Large intestine (tissue), 3 donors: ENCODE results near the gene IQCE. TPM values are rescaled to one million over a fixed set of nuclear protein-coding genes. Genes with fewer than 3 reads are reported as not detected.
"Not testable (repeated sequence)": the region's sequence is repeated elsewhere in the genome, so short reads cannot be mapped to it uniquely, and the experiment has no call there.

Source experiments
- DNase-seq, 2 donors: peaks; one replicate each; pipeline versions ENCODE4 v3.0.0 to v3.0.0-alpha.2; 2013
- H3K27ac ChIP-seq: one replicate; pipeline ENCODE4 v1.5.1; 2013; ENCODE audit warnings: low read length
- H3K27me3 ChIP-seq: 2 replicates; pipeline ENCODE4 v1.6.1; 2013; ENCODE audit warnings: low read length; ENCODE audit not compliant: control insufficient read depth, insufficient read depth
- H3K36me3 ChIP-seq: 2 replicates; pipeline ENCODE4 v1.6.1; 2013; ENCODE audit warnings: low read length; ENCODE audit not compliant: control insufficient read depth, insufficient read depth
- H3K4me1 ChIP-seq: one replicate; pipeline ENCODE4 v1.6.1; 2013; ENCODE audit warnings: low read length; ENCODE audit not compliant: control insufficient read depth, insufficient read depth
- H3K4me3 ChIP-seq: one replicate; pipeline ENCODE4 v1.5.1; 2013; ENCODE audit warnings: low read length
- H3K9me3 ChIP-seq: one replicate; pipeline ENCODE4 v1.6.1; 2013; ENCODE audit warnings: mild to moderate bottlenecking, low read depth, low read length, moderate library complexity; ENCODE audit not compliant: control insufficient read depth
- WGBS: methylation state at CpG from one replicate; pipeline ENCODE4 v1.1.5; 2013; ENCODE audit warnings: low lambda C conversion rate; ENCODE audit not compliant: insufficient coverage; 5-methylcytosine and 5-hydroxymethylcytosine counted together
- polyA plus RNA-seq: library from polyadenylated mRNA; unstranded; fragments of 120-200 nt; gene quantifications from one replicate; pipeline ENCODE4 v1.2.1, GENCODE V29; 2013

Gene IQCE
- polyA plus RNA-seq, 1 donor, result 15.3 TPM

- not testable (repeated sequence) for DNase-seq, H3K27me3 ChIP-seq, H3K9me3 ChIP-seq, H3K4me3 ChIP-seq, H3K27ac ChIP-seq
- WGBS, result no CpG with 5 or more reads among the region's 34 CpGs
- Histone ChIP-seq H3K36me3 (peaks cover 16% of the 10 kb centered on the region), H3K4me1 (peaks cover 23% of the 10 kb centered on the region)
These were observed 24.6 kb upstream of the IQCE start for GRCh38 chr7:2534214-2534613.

- DNase-seq, result peak in 1 of 2 donors; percentile 72
- not testable (repeated sequence) for H3K4me3 ChIP-seq, H3K4me1 ChIP-seq, H3K9me3 ChIP-seq, H3K27me3 ChIP-seq, H3K27ac ChIP-seq
- no CpG with 5 or more reads among the region's 19 CpGs for WGBS
- H3K36me3 ChIP-seq, result peaks cover 32% of the 10 kb centered on the region
These were observed 22.7 kb upstream of the IQCE start for GRCh38 chr7:2535872-2536627.

GRCh38 chr7:2537981-2538851 is 20.6 kb upstream of the IQCE start:
- H3K27ac ChIP-seq, result no peak overlapping the region

GRCh38 chr7:2539031-2539911 is 19.5 kb upstream of the IQCE start:
- Histone ChIP-seq H3K36me3 (peaks cover 62% of the 10 kb centered on the region), H3K27ac (no peak overlapping the region), H3K4me1 (no peaks in the 10 kb centered on the region), H3K4me3 (no peak overlapping the region), H3K9me3 (peaks cover 3% of the 10 kb centered on the region), H3K27me3 (no peaks in the 10 kb centered on the region)
- no CpG with 5 or more reads among the region's 32 CpGs for WGBS
- DNase-seq, result no peak

More at GRCh38 chr7:2537981-2538851, 20.6 kb upstream of the IQCE start:
- Histone ChIP-seq H3K27me3 (no peaks in the 10 kb centered on the region), H3K36me3 (peaks cover 53% of the 10 kb centered on the region), H3K4me1 (no peaks in the 10 kb centered on the region), H3K4me3 (no peak overlapping the region), H3K9me3 (peaks cover 3% of the 10 kb centered on the region)
- no peak for DNase-seq
- WGBS, result no CpG with 5 or more reads among the region's 47 CpGs

GRCh38 chr7:2540133-2540532 is 18.6 kb upstream of the IQCE start:
- H3K36me3 ChIP-seq, result peaks cover 68% of the 10 kb centered on the region
- H3K9me3 ChIP-seq, result peaks cover 3% of the 10 kb centered on the region
- WGBS, result no CpG with 5 or more reads among the region's 7 CpGs
- DNase-seq, result no peak
- no peak overlapping the region for H3K27ac ChIP-seq
- H3K4me3 ChIP-seq, result no peak overlapping the region
- no peaks in the 10 kb centered on the region for H3K4me1 ChIP-seq
- H3K27me3 ChIP-seq, result no peaks in the 10 kb centered on the region

GRCh38 chr7:2540641-2541051 is 18.1 kb upstream of the IQCE start:
- peaks cover 73% of the 10 kb centered on the region for H3K36me3 ChIP-seq

GRCh38 chr7:2541291-2542010 is 17.3 kb upstream of the IQCE start:
- no peaks in the 10 kb centered on the region for H3K27me3 ChIP-seq
- no peak overlapping the region for H3K27ac ChIP-seq
- no peak for DNase-seq
- H3K4me1 ChIP-seq, result no peaks in the 10 kb centered on the region
- peaks cover 81% of the 10 kb centered on the region for H3K36me3 ChIP-seq
- no peak overlapping the region for H3K4me3 ChIP-seq
- no CpG with 5 or more reads among the region's 40 CpGs for WGBS
- H3K9me3 ChIP-seq, result peaks cover 3% of the 10 kb centered on the region

More at GRCh38 chr7:2540641-2541051, 18.1 kb upstream of the IQCE start:
- Histone ChIP-seq H3K9me3 (peaks cover 3% of the 10 kb centered on the region), H3K4me1 (no peaks in the 10 kb centered on the region), H3K27ac (no peak overlapping the region), H3K27me3 (no peaks in the 10 kb centered on the region), H3K4me3 (no peak overlapping the region)
- WGBS, result no CpG with 5 or more reads among the region's 19 CpGs
- DNase-seq, result no peak

GRCh38 chr7:2542011-2542915 is 16.5 kb upstream of the IQCE start:
- Histone ChIP-seq H3K4me1 (no peaks in the 10 kb centered on the region), H3K36me3 (peaks cover 88% of the 10 kb centered on the region), H3K27me3 (no peaks in the 10 kb centered on the region), H3K9me3 (peaks cover 3% of the 10 kb centered on the region), H3K4me3 (no peak overlapping the region), H3K27ac (no peak overlapping the region)
- DNase-seq, result no peak
- no CpG with 5 or more reads among the region's 25 CpGs for WGBS
